Fibroblast of lung (primary cell): ENCODE results near the gene PFKFB3.

Experiments
- EZH2 ChIP-seq: IDR thresholded peaks from 2 replicates; pipeline ENCODE4 v1.5.1; 2012; ENCODE audit warnings: low read length, control low read depth, mild to moderate bottlenecking; ENCODE audit errors: missing control alignments
- TF ChIP-seq, protein P1 (sequence below), 2 donors: IDR thresholded peaks in 1 of 2; conservative IDR thresholded peaks in 1 of 2; 1 replicate in 1 of 2; 2 replicates in 1 of 2; pipeline ENCODE4 v1.5.1; 2011 to 2012; ENCODE audit warnings: low read length in 2 of 2, control low read depth in 1 of 2, inconsistent platforms in 1 of 2, low read depth in 1 of 2, mild to moderate bottlenecking in 1 of 2

GRCh38 chr10:6221192-6221940 lies 18.6 kb downstream of the PFKFB3 start:
- TF ChIP-seq, protein P1, sequence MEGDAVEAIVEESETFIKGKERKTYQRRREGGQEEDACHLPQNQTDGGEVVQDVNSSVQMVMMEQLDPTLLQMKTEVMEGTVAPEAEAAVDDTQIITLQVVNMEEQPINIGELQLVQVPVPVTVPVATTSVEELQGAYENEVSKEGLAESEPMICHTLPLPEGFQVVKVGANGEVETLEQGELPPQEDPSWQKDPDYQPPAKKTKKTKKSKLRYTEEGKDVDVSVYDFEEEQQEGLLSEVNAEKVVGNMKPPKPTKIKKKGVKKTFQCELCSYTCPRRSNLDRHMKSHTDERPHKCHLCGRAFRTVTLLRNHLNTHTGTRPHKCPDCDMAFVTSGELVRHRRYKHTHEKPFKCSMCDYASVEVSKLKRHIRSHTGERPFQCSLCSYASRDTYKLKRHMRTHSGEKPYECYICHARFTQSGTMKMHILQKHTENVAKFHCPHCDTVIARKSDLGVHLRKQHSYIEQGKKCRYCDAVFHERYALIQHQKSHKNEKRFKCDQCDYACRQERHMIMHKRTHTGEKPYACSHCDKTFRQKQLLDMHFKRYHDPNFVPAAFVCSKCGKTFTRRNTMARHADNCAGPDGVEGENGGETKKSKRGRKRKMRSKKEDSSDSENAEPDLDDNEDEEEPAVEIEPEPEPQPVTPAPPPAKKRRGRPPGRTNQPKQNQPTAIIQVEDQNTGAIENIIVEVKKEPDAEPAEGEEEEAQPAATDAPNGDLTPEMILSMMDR (conservative IDR thresholded peaks at IDR 0.05 in 1 of 2, IDR thresholded peaks at IDR 0.05 in 1 of 2; ENCODE audit: low read depth in 1 of 2, low read length in 2 of 2), result no peak
- no peak for TF ChIP-seq EZH2
